ENCODE data around the gene L1CAM. TPM values are rescaled to one million over a fixed set of nuclear protein-coding genes. Genes with fewer than 3 reads are reported as not detected.

L1CAM gene
- total and polyA plus RNA-seq, 9 of the 15 experiments (the other 6 are each of a cell fraction or from before 2014, with no cell fraction given): 0.09 to 0.86 (median 0.26) TPM; not detected in 3

- TF ChIP-seq ATF4 (CRISPR knock-in tag; IDR thresholded peaks at IDR 0.05): no peak
These were observed 40.8 kb downstream of the L1CAM start (continued) for GRCh38 chrX:153845195-153845594.

GRCh38 chrX:153844509-153845082, 41.4 kb downstream of the L1CAM start:
- no peak overlapping the region for H3K4me3 ChIP-seq
- ChIA-PET POLR2A (no interaction called here), CTCF (ENCODE audit: low intra/inter-chr PET ratio) (no interaction called here)
- no TSS peak for BruUV-seq (replicated peaks)
- no peak for DNase-seq (ENCODE audit: extremely low read depth in 1 of 4, low spot score in 3 of 4)
- no peaks in the 10 kb centered on the region for H3K4me1 ChIP-seq (replicated peaks in 1 of 2; ENCODE audit: control insufficient read depth in 2 of 2, insufficient read depth in 2 of 2, low read length in 2 of 2)
- H3K9ac ChIP-seq (ENCODE audit: insufficient read depth in 1 of 2, low read depth in 2 of 2, low read length in 2 of 2): no peak overlapping the region
- no peaks in the 10 kb centered on the region for H3K27me3 ChIP-seq (ENCODE audit: control insufficient read depth in 2 of 2, insufficient read depth in 2 of 2, low read length in 2 of 2)
- no peak overlapping the region for H2AFZ ChIP-seq (ENCODE audit: low read depth, low read length)
- H3K36me3 ChIP-seq (ENCODE audit: control insufficient read depth, insufficient read depth, low read length): no peaks in the 10 kb centered on the region
- no peaks in the 10 kb centered on the region for H3K9me3 ChIP-seq (replicated peaks; ENCODE audit: control insufficient read depth, insufficient read depth, low read depth, low read length)
- no peak for ATAC-seq
- no peak overlapping the region for H3K27ac ChIP-seq (ENCODE audit: extremely low read depth, low read depth, low read length)
- no peaks in the 10 kb centered on the region for H3K9me1 ChIP-seq (ENCODE audit: control insufficient read depth, insufficient read depth, low read length)
- intact Hi-C loops (cut with micrococcal nuclease) (no loop called here), in situ Hi-C loops (cut with MboI) (no loop called here)
- H3K4me2 ChIP-seq (ENCODE audit: insufficient read depth, low read length): no peak overlapping the region
- FAIRE-seq: no peak
- WGBS (ENCODE audit: insufficient coverage, low coverage, missing lambda C conversion rate): 2% methylated on average over 6 of the region's 6 CpGs
- no peaks in the 10 kb centered on the region for H4K20me1 ChIP-seq (replicated peaks; ENCODE audit: control insufficient read depth, insufficient read depth, low read length)
- H3K79me2 ChIP-seq (ENCODE audit: control insufficient read depth, insufficient read depth, low read length): no peaks in the 10 kb centered on the region
- TF ChIP-seq BRCA1 (IDR thresholded peaks at IDR 0.05): no peak
- TF ChIP-seq BRCA1 (CRISPR knock-in tag; IDR thresholded peaks at IDR 0.05): no peak
- TF ChIP-seq CHCHD3 (CRISPR knock-in tag; IDR thresholded peaks at IDR 0.05): no peak
- peak; percentile 94 for TF ChIP-seq MAFK (IDR thresholded peaks at IDR 0.05; ENCODE audit: low read length)
- no peak for TF ChIP-seq ZNF134 (CRISPR knock-in tag; conservative IDR thresholded peaks at IDR 0.05)
- TF ChIP-seq C11orf30 (IDR thresholded peaks at IDR 0.05; ENCODE audit: low read depth): peak; percentile 96
- TF ChIP-seq ZFPM2 (CRISPR knock-in tag; IDR thresholded peaks at IDR 0.05): no peak
- no peak for TF ChIP-seq PPARD (CRISPR knock-in tag; IDR thresholded peaks at IDR 0.05)
- no peak for TF ChIP-seq ZBTB8A (IDR thresholded peaks at IDR 0.05; ENCODE audit: partially characterized antibody)
- no peak for TF ChIP-seq ARID4B (CRISPR knock-in tag; IDR thresholded peaks at IDR 0.05)
- no peak for TF ChIP-seq HDAC3 (IDR thresholded peaks at IDR 0.05; ENCODE audit: borderline replicate concordance, partially characterized antibody)
- TF ChIP-seq HDAC1 (IDR thresholded peaks at IDR 0.05): no peak
- peak; percentile 96 for TF ChIP-seq MAFF (IDR thresholded peaks at IDR 0.05; ENCODE audit: low read length)
- no peak for TF ChIP-seq HDAC6 (IDR thresholded peaks at IDR 0.05; ENCODE audit: low read depth, low read length)
- no peak for TF ChIP-seq HDAC2 (IDR thresholded peaks at IDR 0.05)
- no peak for TF ChIP-seq ZNF717 (CRISPR knock-in tag; IDR thresholded peaks at IDR 0.05)
- TF ChIP-seq ZNF76 (CRISPR knock-in tag; IDR thresholded peaks at IDR 0.05; ENCODE audit: borderline replicate concordance): no peak
- TF ChIP-seq ZNF316 (IDR thresholded peaks at IDR 0.05): peak; percentile 98
- no peak for TF ChIP-seq BACH1 (tag; IDR thresholded peaks at IDR 0.05)

Data from K562 (cell line).